ENCODE data around the gene WWOX.

The WWOX gene

GRCh38 chr16:78583441-78583840 lies 484.0 kb downstream of the WWOX start:
- no peak for TF ChIP-seq CTCF (IDR thresholded peaks at IDR 0.05; ENCODE audit: insufficient read depth, missing control alignments)
- DNase-seq (ENCODE audit: insufficient read length, low spot score) (no peak), FAIRE-seq (no peak)

GRCh38 chr16:78584213-78584860 lies 484.9 kb downstream of the WWOX start:
- FAIRE-seq, result no peak
- DNase-seq (ENCODE audit: insufficient read length, low spot score), result no peak
- no peak for TF ChIP-seq CTCF (IDR thresholded peaks at IDR 0.05; ENCODE audit: insufficient read depth, missing control alignments)

GRCh38 chr16:78584991-78585390 lies 485.5 kb downstream of the WWOX start:
- no peak for TF ChIP-seq CTCF (IDR thresholded peaks at IDR 0.05; ENCODE audit: insufficient read depth, missing control alignments)
- no peak for FAIRE-seq
- no peak for DNase-seq (ENCODE audit: insufficient read length, low spot score)

GRCh38 chr16:78589331-78589730 lies 489.9 kb downstream of the WWOX start:
- TF ChIP-seq CTCF (IDR thresholded peaks at IDR 0.05; ENCODE audit: insufficient read depth, missing control alignments), result no peak
- FAIRE-seq (no peak), DNase-seq (ENCODE audit: insufficient read length, low spot score) (no peak)

- no peak for TF ChIP-seq CTCF (IDR thresholded peaks at IDR 0.05; ENCODE audit: insufficient read depth, missing control alignments)
- no peak for FAIRE-seq
Observed at GRCh38 chr16:78591682-78592103, 492.2 kb downstream of the WWOX start.

GRCh38 chr16:78592111-78592510 lies 492.7 kb downstream of the WWOX start:
- DNase-seq (ENCODE audit: insufficient read length, low spot score) (no peak), FAIRE-seq (no peak)
- no peak for TF ChIP-seq CTCF (IDR thresholded peaks at IDR 0.05; ENCODE audit: insufficient read depth, missing control alignments)

More at GRCh38 chr16:78591682-78592103, 492.2 kb downstream of the WWOX start:
- no peak for DNase-seq (ENCODE audit: insufficient read length, low spot score)

- FAIRE-seq (no peak), DNase-seq (ENCODE audit: insufficient read length, low spot score) (no peak)
- no peak for TF ChIP-seq CTCF (IDR thresholded peaks at IDR 0.05; ENCODE audit: insufficient read depth, missing control alignments)
Observed at GRCh38 chr16:78593352-78593751, 493.9 kb downstream of the WWOX start.
